Left renal pelvis (tissue), 4 donors: ENCODE results near the gene CHD2. TPM values are rescaled to one million over a fixed set of nuclear protein-coding genes. Genes with fewer than 3 reads are reported as not detected.

Experiments used
- DNase-seq, 4 donors: peaks; one replicate each; pipeline ENCODE4 v3.0.0-alpha.2; 2013; ENCODE audit warnings: low read depth in 4 of 4, low spot score in 3 of 4
- polyA plus RNA-seq, 4 donors: library from polyadenylated mRNA; unstranded; fragments of 120-200 nt; gene quantifications; one replicate each; pipeline ENCODE4 v1.2.1, GENCODE V29; 2013; ENCODE audit not compliant: insufficient read length in 4 of 4

The CHD2 gene
- polyA plus RNA-seq, 4 donors, result 82.1 to 132 (median 119) TPM

- DNase-seq, result no peak
Observed at GRCh38 chr15:92924216-92924615, 24.1 kb downstream of the CHD2 start.

- no peak for DNase-seq
Observed at GRCh38 chr15:92925454-92925853, 25.3 kb downstream of the CHD2 start.

GRCh38 chr15:92928225-92928750 lies 28.2 kb downstream of the CHD2 start:
- DNase-seq, result no peak

GRCh38 chr15:92929002-92929401 lies 28.9 kb downstream of the CHD2 start:
- DNase-seq, result no peak

GRCh38 chr15:92930054-92930621 lies 30.0 kb downstream of the CHD2 start:
- DNase-seq, result no peak

GRCh38 chr15:92930776-92931175 lies 30.7 kb downstream of the CHD2 start:
- DNase-seq, result no peak

GRCh38 chr15:92932946-92933649 lies 33.0 kb downstream of the CHD2 start:
- no peak for DNase-seq

GRCh38 chr15:92933831-92934230 lies 33.7 kb downstream of the CHD2 start:
- no peak for DNase-seq

- no peak for DNase-seq
Observed at GRCh38 chr15:92934716-92935115, 34.6 kb downstream of the CHD2 start.

- no peak for DNase-seq
Observed at GRCh38 chr15:92936138-92936537, 36.0 kb downstream of the CHD2 start.

- no peak for DNase-seq
Observed at GRCh38 chr15:92936693-92937092, 36.6 kb downstream of the CHD2 start.

- DNase-seq, result no peak
Observed at GRCh38 chr15:92937901-92938300, 37.8 kb downstream of the CHD2 start.

GRCh38 chr15:92938387-92938786 lies 38.3 kb downstream of the CHD2 start:
- no peak for DNase-seq

- no peak for DNase-seq
Observed at GRCh38 chr15:92941668-92942067, 41.5 kb downstream of the CHD2 start.

- DNase-seq, result no peak
Observed at GRCh38 chr15:92942706-92943105, 42.6 kb downstream of the CHD2 start.

GRCh38 chr15:92943581-92943980 lies 43.5 kb downstream of the CHD2 start:
- DNase-seq, result no peak

- no peak for DNase-seq
Observed at GRCh38 chr15:92944946-92945521, 44.9 kb downstream of the CHD2 start.

- DNase-seq, result no peak
Observed at GRCh38 chr15:92947071-92947730, 47.1 kb downstream of the CHD2 start.

- DNase-seq, result no peak
Observed at GRCh38 chr15:92949604-92950249, 49.6 kb downstream of the CHD2 start.

- no peak for DNase-seq
Observed at GRCh38 chr15:92951800-92952457, 51.8 kb downstream of the CHD2 start.
